Prostate gland (tissue), 2 donors: ENCODE measurements around the gene SLC25A13. TPM values are rescaled to one million over a fixed set of nuclear protein-coding genes. Genes with fewer than 3 reads are reported as not detected.

Source experiments
- DNase-seq: peaks from one replicate; pipeline ENCODE4 v3.0.0-alpha.2; 2019; ENCODE audit warnings: low spot score
- H3K27ac ChIP-seq, 2 donors: fragments of 200-600 bp; sonication (generic); 2 replicates each; pipeline ENCODE4 v1.5.1; 2017 to 2019
- H3K27me3 ChIP-seq: fragments of 200-600 bp; sonication (generic); replicated peaks from 2 replicates; pipeline ENCODE4 v1.5.1; 2019; ENCODE audit not compliant: insufficient read depth
- H3K36me3 ChIP-seq, 2 donors: fragments of 200-600 bp; sonication (generic); 1 replicate in 1 of 2; 2 replicates in 1 of 2; pipeline versions ENCODE4 v1.5.1 to v1.8.1; 2017 to 2019
- H3K4me1 ChIP-seq: fragments of 200-600 bp; sonication (generic); replicated peaks from 2 replicates; pipeline ENCODE4 v1.5.1; 2019
- H3K4me3 ChIP-seq, 2 donors: fragments of 200-600 bp; sonication (generic); 2 replicates each; pipeline ENCODE4 v1.5.1; 2017 to 2019
- H3K9me3 ChIP-seq: fragments of 200-600 bp; sonication (generic); 2 replicates; pipeline ENCODE4 v1.5.1; 2017
- CTCF ChIP-seq, 4 experiments: fragments of 200-600 bp in 2 of 4; fragments of 450-650 bp in 2 of 4; sonication (generic) in 2 of 4; IDR thresholded peaks; 1 replicate in 3 of 4; 2 replicates in 1 of 4; pipeline ENCODE4 v1.5.1; 2016 to 2019; ENCODE audit warnings: antibody characterized with exemption in 4 of 4, mild to moderate bottlenecking in 2 of 4, moderate library complexity in 2 of 4
- POLR2A ChIP-seq: fragments of 450-650 bp; IDR thresholded peaks from one replicate; pipeline ENCODE4 v1.6.1; 2016; ENCODE audit warnings: antibody characterized with exemption, mild to moderate bottlenecking
- POLR2AphosphoS5 ChIP-seq: sonication (generic); formaldehyde crosslinking; IDR thresholded peaks from one replicate; pipeline ENCODE4 v1.6.1; 2017; ENCODE audit warnings: antibody characterized with exemption
- whole genome bisulfite sequencing: methylation state at CpG from one replicate; pipeline ENCODE4 v1.1.5; 2018; 5-methylcytosine and 5-hydroxymethylcytosine counted together
- intact Hi-C: fragments of 100-400 bp; cut with DNase I; formaldehyde crosslinking; loops from one replicate; pipeline ENCODE4 v1.14.2; 2022
- total RNA-seq, 2 donors: library from RNA; depleted of rRNA; stranded (reverse); fragments of >200 nt; gene quantifications; one replicate each; pipeline ENCODE4 v1.1.0, GENCODE V29; 2016

The SLC25A13 gene
- total RNA-seq, 2 donors from 2014 or later = 14.4 to 41.6 TPM

GRCh38 chr7:96248405-96248804 lies 73.5 kb downstream of the SLC25A13 start:
- intact Hi-C loops = no loop called here
- 85% methylated on average over 2 of the region's 2 CpGs for WGBS
- TF ChIP-seq POLR2A = no peak
- no peak for TF ChIP-seq POLR2AphosphoS5
- TF ChIP-seq CTCF (IDR thresholded peaks at IDR 0.05) = no peak
- no peak overlapping the region for H3K4me3 ChIP-seq
- H3K4me1 ChIP-seq = no peaks in the 10 kb centered on the region
- no peaks in the 10 kb centered on the region for H3K27me3 ChIP-seq
- no peaks in the 10 kb centered on the region for H3K9me3 ChIP-seq
- DNase-seq = no peak
- H3K27ac ChIP-seq = no peak overlapping the region
- H3K36me3 ChIP-seq = no peaks in the 10 kb centered on the region

- TF ChIP-seq CTCF (IDR thresholded peaks at IDR 0.05) (no peak), POLR2AphosphoS5 (no peak), POLR2A (no peak)
- intact Hi-C loops = no loop called here
- Histone ChIP-seq H3K4me1 (no peaks in the 10 kb centered on the region), H3K27me3 (no peaks in the 10 kb centered on the region), H3K4me3 (no peak overlapping the region), H3K27ac (no peak overlapping the region), H3K9me3 (no peaks in the 10 kb centered on the region), H3K36me3 (no peaks in the 10 kb centered on the region)
- DNase-seq = no peak
- 90% methylated on average over 3 of the region's 3 CpGs for WGBS
These were observed 75.0 kb downstream of the SLC25A13 start for GRCh38 chr7:96246919-96247318.

- no peak overlapping the region for H3K27ac ChIP-seq
- no peak overlapping the region for H3K4me3 ChIP-seq
- H3K36me3 ChIP-seq = no peaks in the 10 kb centered on the region
- no peak for DNase-seq
- H3K27me3 ChIP-seq = no peaks in the 10 kb centered on the region
- intact Hi-C loops = no loop called here
- no peaks in the 10 kb centered on the region for H3K4me1 ChIP-seq
- no peak for TF ChIP-seq POLR2AphosphoS5
- no peak for TF ChIP-seq POLR2A
- TF ChIP-seq CTCF (IDR thresholded peaks at IDR 0.05) = no peak
- 49% methylated on average over 2 of the region's 2 CpGs for WGBS
- no peaks in the 10 kb centered on the region for H3K9me3 ChIP-seq
These were observed 77.0 kb downstream of the SLC25A13 start for GRCh38 chr7:96244992-96245292.

GRCh38 chr7:96244244-96244991 lies 77.5 kb downstream of the SLC25A13 start:
- TF ChIP-seq POLR2A (no peak), POLR2AphosphoS5 (no peak), CTCF (IDR thresholded peaks at IDR 0.05) (no peak)
- 66% methylated on average over 6 of the region's 6 CpGs for WGBS
- intact Hi-C loops = no loop called here
- Histone ChIP-seq H3K4me3 (no peak overlapping the region), H3K4me1 (no peaks in the 10 kb centered on the region), H3K9me3 (no peaks in the 10 kb centered on the region), H3K27me3 (no peaks in the 10 kb centered on the region), H3K27ac (no peak overlapping the region), H3K36me3 (no peaks in the 10 kb centered on the region)
- no peak for DNase-seq

GRCh38 chr7:96243241-96243640 lies 78.7 kb downstream of the SLC25A13 start:
- DNase-seq = no peak
- Histone ChIP-seq H3K36me3 (no peaks in the 10 kb centered on the region), H3K27me3 (no peaks in the 10 kb centered on the region), H3K27ac (no peak overlapping the region), H3K9me3 (no peaks in the 10 kb centered on the region), H3K4me3 (no peak overlapping the region), H3K4me1 (no peaks in the 10 kb centered on the region)
- WGBS = 94% methylated on average over 2 of the region's 2 CpGs
- TF ChIP-seq POLR2A = no peak
- TF ChIP-seq POLR2AphosphoS5 = no peak
- no peak for TF ChIP-seq CTCF (IDR thresholded peaks at IDR 0.05)
- intact Hi-C loops = no loop called here
